Measurements from ENCODE around the gene ERG.

- TF ChIP-seq CTCF (IDR thresholded peaks at IDR 0.05) (no peak), POLR2A (IDR thresholded peaks at IDR 0.05) (no peak)
Measured at GRCh38 chr21:38493549-38494250, 4.6 kb downstream of the ERG start.
